Rectal smooth muscle tissue (tissue), 1 donor: Measurements from ENCODE around the gene ARHGAP25.

Experiments used
- H3K27ac ChIP-seq: one replicate; pipeline ENCODE4 v1.7.0; 2013; ENCODE audit warnings: low read depth, low read length, inconsistent platforms
- H3K27me3 ChIP-seq: one replicate; pipeline ENCODE4 v1.7.0; 2013; ENCODE audit warnings: low read length; ENCODE audit not compliant: control insufficient read depth, insufficient read depth
- H3K36me3 ChIP-seq: one replicate; pipeline ENCODE4 v1.7.0; 2013; ENCODE audit warnings: low read length; ENCODE audit not compliant: control insufficient read depth, insufficient read depth
- H3K4me1 ChIP-seq: one replicate; pipeline ENCODE4 v1.7.0; 2013; ENCODE audit warnings: low read length; ENCODE audit not compliant: control insufficient read depth, insufficient read depth
- H3K4me3 ChIP-seq: one replicate; pipeline ENCODE4 v1.7.0; 2013; ENCODE audit warnings: low read length
- H3K9ac ChIP-seq: one replicate; pipeline ENCODE4 v1.7.0; 2013; ENCODE audit warnings: low read length

Gene ARHGAP25

GRCh38 chr2:68837164-68837860 is 102.7 kb downstream of the ARHGAP25 start:
- H3K9ac ChIP-seq, result no peak overlapping the region
- no peak overlapping the region for H3K4me3 ChIP-seq
- H3K36me3 ChIP-seq, result no peaks in the 10 kb centered on the region
- no peaks in the 10 kb centered on the region for H3K27me3 ChIP-seq
- no peak overlapping the region for H3K27ac ChIP-seq
- H3K4me1 ChIP-seq, result peaks cover 4% of the 10 kb centered on the region

GRCh38 chr2:68837861-68838341 is 103.3 kb downstream of the ARHGAP25 start:
- Histone ChIP-seq H3K4me1 (no peaks in the 10 kb centered on the region), H3K36me3 (no peaks in the 10 kb centered on the region), H3K27ac (no peak overlapping the region), H3K9ac (no peak overlapping the region), H3K4me3 (no peak overlapping the region), H3K27me3 (no peaks in the 10 kb centered on the region)

GRCh38 chr2:68838641-68839040 is 104.0 kb downstream of the ARHGAP25 start:
- Histone ChIP-seq H3K27ac (no peak overlapping the region), H3K9ac (no peak overlapping the region), H3K4me1 (no peaks in the 10 kb centered on the region), H3K4me3 (no peak overlapping the region), H3K36me3 (no peaks in the 10 kb centered on the region), H3K27me3 (no peaks in the 10 kb centered on the region)

- H3K27me3 ChIP-seq, result no peaks in the 10 kb centered on the region
These were observed 104.7 kb downstream of the ARHGAP25 start for GRCh38 chr2:68839260-68839833.

GRCh38 chr2:68845043-68845442 is 110.4 kb downstream of the ARHGAP25 start:
- Histone ChIP-seq H3K9ac (no peak overlapping the region), H3K4me3 (no peak overlapping the region), H3K4me1 (no peaks in the 10 kb centered on the region), H3K27ac (no peak overlapping the region), H3K27me3 (no peaks in the 10 kb centered on the region), H3K36me3 (no peaks in the 10 kb centered on the region)

More at GRCh38 chr2:68839260-68839833, 104.7 kb downstream of the ARHGAP25 start:
- Histone ChIP-seq H3K27ac (no peak overlapping the region), H3K36me3 (no peaks in the 10 kb centered on the region), H3K4me1 (no peaks in the 10 kb centered on the region), H3K4me3 (no peak overlapping the region), H3K9ac (no peak overlapping the region)

- no peaks in the 10 kb centered on the region for H3K27me3 ChIP-seq
- no peaks in the 10 kb centered on the region for H3K36me3 ChIP-seq
- no peak overlapping the region for H3K4me3 ChIP-seq
- H3K27ac ChIP-seq, result no peak overlapping the region
- H3K4me1 ChIP-seq, result no peaks in the 10 kb centered on the region
- no peak overlapping the region for H3K9ac ChIP-seq
These were observed 111.5 kb downstream of the ARHGAP25 start for GRCh38 chr2:68846091-68846490.

GRCh38 chr2:68847751-68848150 is 113.1 kb downstream of the ARHGAP25 start:
- H3K4me3 ChIP-seq, result no peak overlapping the region

GRCh38 chr2:68849579-68850030 is 115.0 kb downstream of the ARHGAP25 start:
- H3K36me3 ChIP-seq, result no peaks in the 10 kb centered on the region
- H3K4me1 ChIP-seq, result no peaks in the 10 kb centered on the region
- H3K27me3 ChIP-seq, result no peaks in the 10 kb centered on the region
- no peak overlapping the region for H3K9ac ChIP-seq
- H3K27ac ChIP-seq, result no peak overlapping the region
- H3K4me3 ChIP-seq, result no peak overlapping the region

More at GRCh38 chr2:68847751-68848150, 113.1 kb downstream of the ARHGAP25 start:
- Histone ChIP-seq H3K27ac (no peak overlapping the region), H3K27me3 (no peaks in the 10 kb centered on the region), H3K4me1 (no peaks in the 10 kb centered on the region), H3K9ac (no peak overlapping the region), H3K36me3 (no peaks in the 10 kb centered on the region)

- Histone ChIP-seq H3K27ac (no peak overlapping the region), H3K9ac (no peak overlapping the region), H3K4me3 (no peak overlapping the region), H3K4me1 (no peaks in the 10 kb centered on the region), H3K36me3 (no peaks in the 10 kb centered on the region), H3K27me3 (no peaks in the 10 kb centered on the region)
These were observed 115.9 kb downstream of the ARHGAP25 start for GRCh38 chr2:68850524-68850923.

- no peak overlapping the region for H3K9ac ChIP-seq
- no peaks in the 10 kb centered on the region for H3K36me3 ChIP-seq
- no peaks in the 10 kb centered on the region for H3K4me1 ChIP-seq
- H3K27ac ChIP-seq, result no peak overlapping the region
- H3K4me3 ChIP-seq, result no peak overlapping the region
- H3K27me3 ChIP-seq, result no peaks in the 10 kb centered on the region
These were observed 118.4 kb downstream of the ARHGAP25 start for GRCh38 chr2:68853035-68853434.

GRCh38 chr2:68853915-68854314 is 119.3 kb downstream of the ARHGAP25 start:
- no peaks in the 10 kb centered on the region for H3K27me3 ChIP-seq
- no peaks in the 10 kb centered on the region for H3K36me3 ChIP-seq
- no peak overlapping the region for H3K27ac ChIP-seq
- peaks cover 2% of the 10 kb centered on the region for H3K4me1 ChIP-seq
- H3K4me3 ChIP-seq, result no peak overlapping the region
- no peak overlapping the region for H3K9ac ChIP-seq

- Histone ChIP-seq H3K9ac (no peak overlapping the region), H3K36me3 (no peaks in the 10 kb centered on the region), H3K27ac (no peak overlapping the region), H3K4me1 (peaks cover 3% of the 10 kb centered on the region), H3K27me3 (no peaks in the 10 kb centered on the region), H3K4me3 (no peak overlapping the region)
These were observed 119.9 kb downstream of the ARHGAP25 start for GRCh38 chr2:68854476-68854875.

- H3K27me3 ChIP-seq, result no peaks in the 10 kb centered on the region
- peaks cover 3% of the 10 kb centered on the region for H3K4me1 ChIP-seq
- no peaks in the 10 kb centered on the region for H3K36me3 ChIP-seq
- H3K27ac ChIP-seq, result no peak overlapping the region
- no peak overlapping the region for H3K4me3 ChIP-seq
- H3K9ac ChIP-seq, result no peak overlapping the region
These were observed 120.9 kb downstream of the ARHGAP25 start for GRCh38 chr2:68855550-68855949.
